Dedifferentiated amniotic fluid mesenchymal stem cell (primary cell): ENCODE measurements around the gene ANKS3.

Source experiments
- DNase-seq: peaks from one replicate; pipeline ENCODE4 v3.0.0-alpha.2; 2016; ENCODE audit errors: extremely low spot score

Gene ANKS3

GRCh38 chr16:4734063-4734729 is at the start of gene ANKS3, which contains the start of gene DNAAF8:
Gene ANKS3 (minus strand): TSS chr16:4734271. CDS start chr16:4730149, 4,122 bp downstream.
Gene DNAAF8 (plus strand): TSS chr16:4734537. CDS start chr16:4736515, 1,978 bp downstream.
- peak; percentile 98 for DNase-seq

GRCh38 chr16:4783251-4783950 is 49.3 kb upstream of the ANKS3 start:
- no peak for DNase-seq

- DNase-seq, result no peak
These were observed 46.2 kb upstream of the ANKS3 start for GRCh38 chr16:4780235-4780634.

GRCh38 chr16:4778050-4778392 is 44.0 kb upstream of the ANKS3 start:
- no peak for DNase-seq

GRCh38 chr16:4777339-4778049 is 43.4 kb upstream of the ANKS3 start:
- no peak for DNase-seq

- DNase-seq, result no peak
These were observed 42.2 kb upstream of the ANKS3 start for GRCh38 chr16:4776141-4776705.

- no peak for DNase-seq
These were observed 40.9 kb upstream of the ANKS3 start for GRCh38 chr16:4775005-4775404.

GRCh38 chr16:4772351-4772750 is 38.3 kb upstream of the ANKS3 start:
- no peak for DNase-seq

GRCh38 chr16:4771646-4772045 is 37.6 kb upstream of the ANKS3 start:
- DNase-seq, result no peak

GRCh38 chr16:4769306-4769638 is 35.2 kb upstream of the ANKS3 start:
- DNase-seq, result no peak

GRCh38 chr16:4768549-4769305 is 34.7 kb upstream of the ANKS3 start:
- peak; percentile 96 for DNase-seq

- DNase-seq, result peak; percentile 27
These were observed 33.9 kb upstream of the ANKS3 start for GRCh38 chr16:4767872-4768548.

GRCh38 chr16:4766875-4767628 is 33.0 kb upstream of the ANKS3 start, which contains the start of gene ZNF500:
Gene ZNF500 (minus strand): TSS chr16:4767162. CDS start chr16:4765978, 1,184 bp downstream.
- peak; percentile 95 for DNase-seq

- no peak for DNase-seq
These were observed 31.7 kb upstream of the ANKS3 start for GRCh38 chr16:4765511-4766474.

- DNase-seq, result no peak
These were observed 29.7 kb upstream of the ANKS3 start for GRCh38 chr16:4763791-4764190.

GRCh38 chr16:4762205-4762604 is 28.1 kb upstream of the ANKS3 start:
- no peak for DNase-seq

GRCh38 chr16:4760221-4760910 is 26.3 kb upstream of the ANKS3 start:
- DNase-seq, result no peak

GRCh38 chr16:4755687-4756086 is 21.6 kb upstream of the ANKS3 start:
- no peak for DNase-seq

GRCh38 chr16:4754865-4755264 is 20.8 kb upstream of the ANKS3 start:
- no peak for DNase-seq
